ENCODE results near the gene SELENOO. TPM values are rescaled to one million over a fixed set of nuclear protein-coding genes. Genes with fewer than 3 reads are reported as not detected.

SELENOO gene
- total RNA-seq, 4 donors from 2014 or later: 48.7 to 101 (median 74.0) TPM

DNA sequence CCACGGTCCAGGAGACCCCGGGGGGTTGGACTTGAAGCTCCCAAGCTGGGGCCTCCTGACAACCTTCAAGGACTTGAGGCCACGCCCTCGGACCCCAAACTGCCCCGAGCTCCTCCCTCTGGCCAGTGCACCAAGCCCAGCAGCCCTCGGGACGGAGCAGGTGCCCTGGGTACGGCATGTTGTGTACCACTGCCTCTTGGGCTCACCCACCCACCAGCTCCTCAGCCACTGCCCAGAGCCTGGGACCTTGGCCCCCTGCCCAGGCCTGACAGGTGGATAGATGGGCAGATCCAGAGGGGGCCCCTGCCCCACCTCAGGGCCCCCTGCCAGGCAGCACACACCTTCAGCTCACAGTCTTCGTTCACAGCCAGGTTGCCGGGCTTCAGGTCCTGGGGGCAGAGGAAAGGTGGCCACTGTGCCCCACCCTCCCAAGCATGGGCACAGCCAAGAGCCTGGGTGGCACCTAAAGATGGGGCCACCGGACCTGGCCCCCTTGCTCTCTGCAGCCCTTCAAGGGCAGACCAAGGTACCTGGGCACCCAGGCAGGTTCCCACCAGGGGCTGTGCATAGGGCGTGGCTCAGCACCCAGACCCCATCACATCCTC lies 55.5 kb downstream of the SELENOO start:
- no peak for DNase-seq
- Histone ChIP-seq H3K4me3 (no peak overlapping the region), H3K27me3 (peaks cover 0 to 5% of the 10 kb centered on the region in 2 donors), H3K9me3 (no peaks in the 10 kb centered on the region), H3K36me3 (no peaks in the 10 kb centered on the region), H3K27ac (no peak overlapping the region), H3K4me1 (peaks cover 0 to 15% (median 11%) of the 10 kb centered on the region in 4 donors)
- TF ChIP-seq, protein P1, sequence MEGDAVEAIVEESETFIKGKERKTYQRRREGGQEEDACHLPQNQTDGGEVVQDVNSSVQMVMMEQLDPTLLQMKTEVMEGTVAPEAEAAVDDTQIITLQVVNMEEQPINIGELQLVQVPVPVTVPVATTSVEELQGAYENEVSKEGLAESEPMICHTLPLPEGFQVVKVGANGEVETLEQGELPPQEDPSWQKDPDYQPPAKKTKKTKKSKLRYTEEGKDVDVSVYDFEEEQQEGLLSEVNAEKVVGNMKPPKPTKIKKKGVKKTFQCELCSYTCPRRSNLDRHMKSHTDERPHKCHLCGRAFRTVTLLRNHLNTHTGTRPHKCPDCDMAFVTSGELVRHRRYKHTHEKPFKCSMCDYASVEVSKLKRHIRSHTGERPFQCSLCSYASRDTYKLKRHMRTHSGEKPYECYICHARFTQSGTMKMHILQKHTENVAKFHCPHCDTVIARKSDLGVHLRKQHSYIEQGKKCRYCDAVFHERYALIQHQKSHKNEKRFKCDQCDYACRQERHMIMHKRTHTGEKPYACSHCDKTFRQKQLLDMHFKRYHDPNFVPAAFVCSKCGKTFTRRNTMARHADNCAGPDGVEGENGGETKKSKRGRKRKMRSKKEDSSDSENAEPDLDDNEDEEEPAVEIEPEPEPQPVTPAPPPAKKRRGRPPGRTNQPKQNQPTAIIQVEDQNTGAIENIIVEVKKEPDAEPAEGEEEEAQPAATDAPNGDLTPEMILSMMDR (IDR thresholded peaks at IDR 0.05): no peak

DNA sequence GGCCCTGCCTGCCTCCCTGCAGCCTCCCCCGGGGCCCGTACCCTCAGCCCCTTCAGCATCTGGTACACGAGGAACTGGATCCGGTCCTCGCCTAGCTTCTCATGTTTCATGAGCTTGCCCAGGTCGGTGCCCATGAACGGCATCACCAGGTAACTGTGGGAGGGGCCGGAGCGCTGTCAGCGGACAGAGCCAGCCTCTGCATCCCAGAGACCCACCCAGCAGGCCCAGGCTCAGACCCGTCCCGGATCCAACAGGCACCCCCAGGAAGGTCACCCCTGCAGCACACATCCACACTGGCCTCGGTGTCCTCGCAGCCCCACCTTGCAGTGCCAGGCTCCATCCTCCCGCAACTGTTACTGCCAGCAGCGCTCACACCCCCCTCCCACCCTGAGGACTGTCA lies 56.2 kb downstream of the SELENOO start:
- peaks cover 0 to 9% of the 10 kb centered on the region in 2 donors for H3K27me3 ChIP-seq
- H3K9me3 ChIP-seq: no peaks in the 10 kb centered on the region
- no peak overlapping the region for H3K4me3 ChIP-seq
- TF ChIP-seq POLR2A (IDR thresholded peaks at IDR 0.05): no peak
- TF ChIP-seq, protein P1 (IDR thresholded peaks at IDR 0.05): no peak
- peaks cover 0 to 16% (median 9%) of the 10 kb centered on the region in 4 donors for H3K4me1 ChIP-seq
- H3K27ac ChIP-seq: no peak overlapping the region
- DNase-seq: no peak
- H3K36me3 ChIP-seq: no peaks in the 10 kb centered on the region

DNA sequence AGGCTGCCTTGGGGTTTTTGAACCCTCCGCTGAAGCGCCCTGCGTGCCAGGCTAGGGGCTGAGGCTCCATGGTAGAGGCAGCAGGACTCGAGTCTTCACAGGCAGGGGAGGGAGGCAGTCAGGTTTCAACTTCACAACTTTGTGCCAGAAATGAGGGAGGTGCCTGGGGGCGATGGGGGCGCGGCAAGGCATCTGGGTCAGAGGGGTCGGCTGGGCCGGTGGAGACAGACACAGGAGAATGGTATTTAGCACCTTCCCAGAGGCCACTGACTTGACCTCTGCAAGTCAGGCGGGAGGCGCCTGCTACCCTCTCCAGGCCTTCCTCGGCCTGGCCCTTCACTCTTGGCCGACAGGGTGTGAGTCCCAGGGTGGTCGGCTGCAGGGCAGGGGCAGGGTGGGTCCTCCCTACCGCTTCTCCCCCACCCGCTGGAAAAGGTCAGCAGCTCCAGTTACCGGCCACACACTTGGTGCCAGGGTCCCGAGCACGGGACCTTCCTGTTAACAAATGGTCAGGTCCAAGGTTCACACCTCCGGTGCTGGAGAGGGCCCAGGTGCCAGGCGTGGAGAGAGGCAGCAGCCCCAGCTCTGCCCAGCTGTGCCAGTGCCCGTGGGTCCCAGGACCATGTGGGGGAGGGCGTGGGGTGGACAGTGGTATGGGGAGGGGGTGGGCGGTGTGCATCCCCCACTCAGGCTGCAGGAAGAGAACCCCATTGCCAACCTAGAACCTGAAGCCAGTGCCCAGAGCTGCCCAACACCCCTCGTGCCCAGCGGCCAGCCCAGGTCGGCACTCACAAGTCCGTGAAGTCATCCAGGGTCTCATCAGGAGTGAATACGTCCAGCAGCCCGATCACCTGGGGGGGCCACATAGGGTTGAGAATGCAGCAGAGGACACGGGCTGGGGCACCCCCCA lies 56.9 kb downstream of the SELENOO start:
- Histone ChIP-seq H3K27me3 (peaks cover 0 to 15% of the 10 kb centered on the region in 2 donors), H3K36me3 (no peaks in the 10 kb centered on the region), H3K4me3 (no peak overlapping the region), H3K9me3 (no peaks in the 10 kb centered on the region), H3K4me1 (peaks cover 0 to 20% (median 12%) of the 10 kb centered on the region in 4 donors), H3K27ac (no peak overlapping the region)
- TF ChIP-seq, protein P1 (IDR thresholded peaks at IDR 0.05): no peak
- no peak for TF ChIP-seq POLR2A (IDR thresholded peaks at IDR 0.05)
- no peak for DNase-seq

DNA sequence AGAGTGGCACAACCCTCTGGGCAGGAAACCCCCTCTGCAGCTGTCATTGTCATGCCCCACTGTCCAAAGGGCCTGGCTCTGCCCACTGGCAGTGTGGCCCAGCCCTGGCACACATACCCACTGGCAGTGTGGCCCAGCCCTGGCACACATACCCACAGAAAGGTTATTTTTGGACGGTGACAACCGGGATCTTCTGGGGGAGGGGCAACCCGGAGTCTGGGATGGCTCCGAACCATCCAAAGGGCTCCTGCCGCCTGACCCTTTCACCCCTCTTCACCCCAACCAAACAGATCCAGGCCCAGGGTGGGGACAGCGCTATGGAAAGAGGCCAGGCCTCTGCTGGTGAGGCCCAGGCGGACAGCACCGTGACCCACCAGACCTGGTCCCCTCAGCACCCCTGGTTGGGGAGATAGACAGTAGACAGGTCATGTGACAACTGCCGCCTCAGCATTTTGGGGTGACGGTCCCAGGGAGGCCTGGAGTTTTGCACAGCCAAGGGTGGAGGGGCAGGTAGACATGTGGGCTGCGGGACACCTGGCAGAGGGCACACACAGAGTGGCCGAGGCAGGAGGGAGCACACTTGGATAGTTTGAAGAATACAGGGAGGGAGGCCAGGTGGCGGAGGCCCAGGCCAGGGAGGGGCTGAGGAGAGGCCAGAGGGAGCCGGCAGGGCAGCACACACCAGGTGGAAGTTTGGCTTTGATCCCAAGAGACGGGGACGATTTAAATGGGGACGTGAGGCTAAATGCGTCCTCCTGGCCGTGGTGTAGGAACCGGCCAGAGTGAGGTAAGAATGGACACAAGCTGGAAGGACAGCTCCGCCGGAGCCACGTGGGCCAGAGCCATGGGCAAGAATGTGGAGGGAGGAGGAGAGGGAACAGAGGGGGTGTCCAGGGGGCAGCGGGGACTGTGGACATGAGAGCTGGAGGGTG lies 57.8 kb downstream of the SELENOO start:
- no peak overlapping the region for H3K4me3 ChIP-seq
- peaks cover 0 to 20% (median 12%) of the 10 kb centered on the region in 4 donors for H3K4me1 ChIP-seq
- no peak overlapping the region for H3K27ac ChIP-seq
- H3K36me3 ChIP-seq: no peaks in the 10 kb centered on the region
- H3K27me3 ChIP-seq: peaks cover 0 to 15% of the 10 kb centered on the region in 2 donors
- no peak for DNase-seq
- no peaks in the 10 kb centered on the region for H3K9me3 ChIP-seq
- TF ChIP-seq, protein P1 (IDR thresholded peaks at IDR 0.05): no peak
- no peak for TF ChIP-seq POLR2A (IDR thresholded peaks at IDR 0.05)

DNA sequence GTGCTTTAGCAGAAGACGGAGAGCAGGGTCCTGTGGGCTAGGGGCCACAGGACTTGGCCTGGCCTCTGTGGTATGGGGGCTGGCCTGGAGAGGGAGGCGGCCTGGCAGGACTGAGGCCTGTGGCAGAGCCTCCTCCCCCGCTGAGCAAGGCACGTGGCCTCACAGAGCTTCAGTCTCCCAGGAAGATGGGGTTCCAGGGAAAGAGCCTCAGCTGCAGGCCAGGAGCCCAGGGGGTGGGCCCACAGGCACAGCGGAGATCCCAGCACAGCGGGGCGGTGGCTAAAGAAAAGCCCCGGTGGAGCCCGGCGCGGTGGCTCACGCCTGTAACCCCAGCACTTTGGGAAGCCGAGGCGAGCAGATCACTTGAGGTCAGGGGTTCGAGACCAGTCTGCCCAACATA lies 58.5 kb downstream of the SELENOO start:
- no peak for DNase-seq
- Histone ChIP-seq H3K36me3 (no peaks in the 10 kb centered on the region), H3K4me3 (no peak overlapping the region), H3K9me3 (no peaks in the 10 kb centered on the region), H3K27ac (no peak overlapping the region), H3K4me1 (peaks cover 0 to 20% (median 12%) of the 10 kb centered on the region in 4 donors), H3K27me3 (peaks cover 0 to 15% of the 10 kb centered on the region in 2 donors)
- TF ChIP-seq, protein P1 (IDR thresholded peaks at IDR 0.05): no peak
- TF ChIP-seq POLR2A (IDR thresholded peaks at IDR 0.05): no peak

Measured in Peyer's patch (tissue), 4 donors.